GM23338 (cell line): ENCODE results near the gene LPCAT4. TPM values are rescaled to one million over a fixed set of nuclear protein-coding genes. Genes with fewer than 3 reads are reported as not detected.

Source experiments
- ATAC-seq: fragments of 200-7000 bp; cut with Tn5 transposase; 3 replicates; pipeline ENCODE4 v1.9.1; 2020
- DNase-seq: peaks from one replicate; pipeline ENCODE4 v3.0.0-alpha.2; 2015; ENCODE audit warnings: low spot score
- H2AFZ ChIP-seq: fragments of 200-600 bp; sonication (generic); 2 replicates; pipeline ENCODE4 v1.8.0; 2016; ENCODE audit warnings: antibody characterized with exemption, mild to moderate bottlenecking, moderate library complexity
- H3F3A ChIP-seq: fragments of 200-600 bp; sonication (generic); replicated peaks from 2 replicates; pipeline ENCODE4 v1.8.0; 2017; ENCODE audit warnings: antibody characterized with exemption, mixed run types, low read depth
- H3K27ac ChIP-seq: fragments of 200-600 bp; sonication (generic); 2 replicates; pipeline ENCODE4 v1.6.1; 2016; ENCODE audit warnings: low read depth
- H3K27me3 ChIP-seq: fragments of 200-600 bp; sonication (generic); 2 replicates; pipeline ENCODE4 v1.8.0; 2016; ENCODE audit warnings: mild to moderate bottlenecking, mixed run types, moderate library complexity; ENCODE audit not compliant: insufficient read depth
- H3K36me3 ChIP-seq: fragments of 200-600 bp; sonication (generic); 2 replicates; pipeline ENCODE4 v1.8.0; 2016; ENCODE audit warnings: mild to moderate bottlenecking; ENCODE audit not compliant: insufficient read depth
- H3K4me1 ChIP-seq: fragments of 200-600 bp; sonication (generic); 2 replicates; pipeline ENCODE4 v1.8.0; 2016; ENCODE audit warnings: mild to moderate bottlenecking, moderate library complexity; ENCODE audit not compliant: insufficient read depth
- H3K4me2 ChIP-seq: fragments of 200-600 bp; sonication (generic); 2 replicates; pipeline ENCODE4 v1.7.1; 2017; ENCODE audit warnings: mixed run types
- H3K4me3 ChIP-seq: fragments of 200-600 bp; sonication (generic); 2 replicates; pipeline ENCODE4 v1.6.1; 2016; ENCODE audit warnings: mixed run types
- H3K79me2 ChIP-seq: fragments of 200-600 bp; sonication (generic); replicated peaks from 2 replicates; pipeline ENCODE4 v1.8.0; 2017; ENCODE audit warnings: mild to moderate bottlenecking; ENCODE audit not compliant: insufficient read depth
- H3K9me2 ChIP-seq: fragments of 200-600 bp; sonication (generic); 2 replicates; pipeline ENCODE4 v1.8.0; 2017; ENCODE audit not compliant: insufficient read depth
- H4K20me1 ChIP-seq: fragments of 200-600 bp; sonication (generic); replicated peaks from 2 replicates; pipeline ENCODE4 v1.8.0; 2017; ENCODE audit warnings: mild to moderate bottlenecking; ENCODE audit not compliant: insufficient read depth
- H3K27ac Mint-ChIP-seq: 2 replicates; pipeline ENCODE4 v1.8.0; 2020; ENCODE audit warnings: inconsistent platforms, mild to moderate bottlenecking, moderate library complexity, mixed read lengths
- H3K27me3 Mint-ChIP-seq: 3 replicates; pipeline ENCODE4 v1.8.0; 2022; ENCODE audit warnings: low read depth, mild to moderate bottlenecking, moderate library complexity, mixed read lengths, inconsistent platforms; ENCODE audit not compliant: insufficient read depth, poor library complexity
- H3K36me3 Mint-ChIP-seq: 3 replicates; pipeline ENCODE4 v1.8.0; 2021; ENCODE audit warnings: low read depth, mild to moderate bottlenecking, inconsistent platforms, moderate library complexity, mixed read lengths
- H3K4me1 Mint-ChIP-seq: 3 replicates; pipeline ENCODE4 v1.8.0; 2020; ENCODE audit warnings: mild to moderate bottlenecking, inconsistent platforms, mixed read lengths
- H3K4me3 Mint-ChIP-seq: 3 replicates; pipeline ENCODE4 v1.8.0; 2021; ENCODE audit warnings: moderate library complexity, mild to moderate bottlenecking, inconsistent platforms, mixed read lengths
- H3K9me3 Mint-ChIP-seq: 3 replicates; pipeline ENCODE4 v1.8.0; 2020; ENCODE audit warnings: moderate library complexity, mild to moderate bottlenecking, inconsistent platforms, mixed read lengths
- CREB1 ChIP-seq: fragments of 250-450 bp; sonication (Bioruptor Pico); IDR thresholded peaks from 2 replicates; pipeline ENCODE4 v1.5.0; 2020; ENCODE audit warnings: low read depth, mild to moderate bottlenecking, moderate library complexity
- CTCF ChIP-seq, 2 experiments: fragments of 200-600 bp in 1 of 2; sonication (generic) in 1 of 2; conservative IDR thresholded peaks; 2 replicates each; pipeline versions ENCODE4 v1.5.1 to v1.6.1; 2016 to 2017; ENCODE audit warnings: antibody characterized with exemption in 2 of 2, low read depth in 2 of 2, mild to moderate bottlenecking in 2 of 2, moderate library complexity in 1 of 2
- EZH2 ChIP-seq: fragments of 200-600 bp; sonication (generic); IDR thresholded peaks from one replicate; pipeline ENCODE4 v1.8.0; 2017; ENCODE audit warnings: antibody characterized with exemption, mild to moderate bottlenecking, low read depth; ENCODE audit not compliant: unreplicated experiment
- JUNB ChIP-seq: IDR thresholded peaks from one replicate; pipeline ENCODE4 v1.6.1; 2016; ENCODE audit warnings: antibody characterized with exemption; ENCODE audit not compliant: unreplicated experiment
- NANOG ChIP-seq: IDR thresholded peaks from 2 replicates; pipeline ENCODE4 v1.6.1; 2016; ENCODE audit warnings: antibody characterized with exemption, borderline replicate concordance
- STAT1 ChIP-seq: IDR thresholded peaks from one replicate; pipeline ENCODE4 v1.6.1; 2016; ENCODE audit warnings: antibody characterized with exemption; ENCODE audit not compliant: unreplicated experiment
- ZNF331 ChIP-seq: fragments of 250-450 bp; sonication (Bioruptor Pico); IDR thresholded peaks from 2 replicates; pipeline ENCODE4 v1.5.0; 2020; ENCODE audit warnings: low read depth, mild to moderate bottlenecking, moderate library complexity
- ZNF462 ChIP-seq: fragments of 250-450 bp; sonication (Bioruptor Pico); IDR thresholded peaks from 2 replicates; pipeline ENCODE4 v1.5.0; 2020; ENCODE audit warnings: mild to moderate bottlenecking, moderate library complexity
- polyA plus RNA-seq: library from polyadenylated mRNA; unstranded; fragments of >200 nt; fragmentation: Nextera tagmentation; extraction: Ambion mirVana; gene quantifications from 2 replicates; pipeline ENCODE4 v1.2.1, GENCODE V29; 2016
- total RNA-seq: library from RNA; depleted of rRNA; stranded (reverse); fragments of >200 nt; shearing (Covaris generic); gene quantifications from 2 replicates; pipeline ENCODE4 v1.2.3, GENCODE V29; 2014

Gene LPCAT4
- total and polyA plus RNA-seq, 2 experiments from 2014 or later = 36.8 to 49.1 TPM

DNA sequence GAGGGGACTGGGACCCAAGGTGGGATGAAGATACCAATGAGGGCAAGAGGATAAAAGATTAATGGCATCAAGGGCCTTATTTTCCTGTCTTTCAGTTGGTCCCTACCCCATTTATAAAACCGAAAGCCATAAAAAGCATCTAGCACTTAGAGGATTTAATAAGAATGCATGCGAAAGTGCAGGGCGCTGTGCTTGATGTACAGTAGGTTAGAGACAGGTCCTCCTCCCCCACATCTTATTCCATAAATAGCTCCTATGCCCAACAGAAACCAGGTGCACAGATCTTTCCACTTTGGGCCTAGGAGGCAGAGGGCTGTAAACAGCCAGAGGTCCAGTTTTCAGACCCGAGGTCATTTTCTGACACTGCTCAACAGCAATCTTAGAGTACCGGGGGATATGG is 1.2 kb downstream of the LPCAT4 start:
- TF ChIP-seq ZNF462 (CRISPR knock-in tag) = no peak
- TF ChIP-seq NANOG = no peak
- no peak for TF ChIP-seq CTCF (conservative IDR thresholded peaks at IDR 0.05; ENCODE audit: low read depth in 2 of 2)
- no peak for TF ChIP-seq JUNB
- no peak for TF ChIP-seq CREB1 (CRISPR knock-in tag)
- TF ChIP-seq EZH2 = no peak
- TF ChIP-seq ZNF331 (CRISPR knock-in tag) = no peak
- TF ChIP-seq STAT1 = no peak
- peaks cover 37% of the 10 kb centered on the region for H3K36me3 Mint-ChIP-seq
- no peak overlapping the region; the same call in 1 of the 2 replicates for H3K27ac Mint-ChIP-seq
- H3K4me1 Mint-ChIP-seq = peaks cover 17% of the 10 kb centered on the region
- peaks cover 11% of the 10 kb centered on the region; the same call in 1 of the 2 replicates for H3F3A ChIP-seq
- H3K79me2 ChIP-seq = peaks cover 23% of the 10 kb centered on the region
- no peaks in the 10 kb centered on the region; the same call in 2 of the 3 replicates for H3K9me3 Mint-ChIP-seq
- H3K27ac ChIP-seq = no peak overlapping the region
- H4K20me1 ChIP-seq = peaks cover 20% of the 10 kb centered on the region
- H3K36me3 ChIP-seq = peaks cover 15% of the 10 kb centered on the region
- no peak for DNase-seq
- peak overlapping the region; percentile 97 for H3K4me3 Mint-ChIP-seq
- peaks cover 25% of the 10 kb centered on the region for H3K27me3 Mint-ChIP-seq
- H2AFZ ChIP-seq = no peak overlapping the region
- H3K27me3 ChIP-seq = no peaks in the 10 kb centered on the region
- no peak for ATAC-seq
- peak overlapping the region; percentile 98 for H3K4me2 ChIP-seq
- peak overlapping the region; percentile 93 for H3K4me3 ChIP-seq
- no peaks in the 10 kb centered on the region for H3K9me2 ChIP-seq
- H3K4me1 ChIP-seq = peaks cover 17% of the 10 kb centered on the region
